ENCODE measurements around the gene SQSTM1.
"Not testable (repeated sequence)": the region's sequence is repeated elsewhere in the genome, so short reads cannot be mapped to it uniquely, and the experiment has no call there.

Gene SQSTM1

GRCh38 chr5:179827680-179828079, 7.0 kb downstream of the SQSTM1 start:
- no peak for DNase-seq

GRCh38 chr5:179828756-179829421, 8.2 kb downstream of the SQSTM1 start:
- DNase-seq: no peak

- DNase-seq: no peak
These were observed 9.2 kb downstream of the SQSTM1 start for GRCh38 chr5:179829732-179830435.

- DNase-seq: no peak
These were observed 10.2 kb downstream of the SQSTM1 start for GRCh38 chr5:179830818-179831468.

- DNase-seq: no peak
These were observed 11.5 kb downstream of the SQSTM1 start for GRCh38 chr5:179832039-179832745.

GRCh38 chr5:179833056-179833708, 12.5 kb downstream of the SQSTM1 start:
- DNase-seq: no peak

GRCh38 chr5:179833709-179834070, 13.0 kb downstream of the SQSTM1 start:
- DNase-seq: no peak

GRCh38 chr5:179834120-179834519, 13.4 kb downstream of the SQSTM1 start:
- DNase-seq: no peak

- not testable (repeated sequence) for DNase-seq
These were observed 14.2 kb downstream of the SQSTM1 start for GRCh38 chr5:179834871-179835270.

- no peak for DNase-seq
These were observed 15.7 kb downstream of the SQSTM1 start for GRCh38 chr5:179836225-179837019.

GRCh38 chr5:179837076-179838011, 16.6 kb downstream of the SQSTM1 start:
- DNase-seq: no peak

- DNase-seq: no peak
These were observed 18.9 kb downstream of the SQSTM1 start for GRCh38 chr5:179839328-179840256.

- no peak for DNase-seq
These were observed 19.6 kb downstream of the SQSTM1 start for GRCh38 chr5:179840321-179840720.

GRCh38 chr5:179840766-179841165, 20.1 kb downstream of the SQSTM1 start:
- DNase-seq: no peak

GRCh38 chr5:179841621-179842020, 20.9 kb downstream of the SQSTM1 start:
- DNase-seq: no peak

GRCh38 chr5:179852993-179853547, 32.4 kb downstream of the SQSTM1 start:
- DNase-seq: no peak

- no peak for DNase-seq
These were observed 33.7 kb downstream of the SQSTM1 start for GRCh38 chr5:179854356-179854755.

- DNase-seq: no peak
These were observed 37.5 kb downstream of the SQSTM1 start for GRCh38 chr5:179858241-179858585.

- peak; percentile 91 for DNase-seq
These were observed 38.1 kb downstream of the SQSTM1 start, which contains the start of gene MRNIP for GRCh38 chr5:179858586-179859427. Gene MRNIP, minus strand, starts transcription at chr5:179858817. Its CDS starts 21 bp downstream, at chr5:179858796.

All from NCI-H2029 (cell line).